Measurements from ENCODE around the gene GPX4.
A peak's percentile ranks its signal among the peaks of the same experiment; 100 is the strongest.

Gene GPX4

DNA sequence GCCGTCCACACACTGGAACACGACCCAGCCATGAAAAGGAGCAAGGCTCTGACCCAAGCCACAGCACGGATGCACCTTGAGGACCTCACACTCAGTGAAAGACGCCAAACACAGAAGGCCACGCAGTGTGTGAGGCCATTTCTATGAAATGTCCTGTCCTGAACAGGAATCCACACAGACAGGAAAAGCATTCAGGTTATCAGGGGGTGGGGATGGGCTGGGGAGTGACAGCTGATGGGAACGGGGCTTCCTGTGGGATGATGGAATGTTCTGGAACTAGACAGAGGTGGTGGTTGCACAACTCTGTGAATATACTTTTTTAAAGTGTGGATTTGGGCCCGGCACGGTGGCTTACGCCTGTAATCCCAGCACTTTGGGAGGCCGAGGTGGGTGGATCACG, 30.6 kb downstream of the GPX4 start:
- peak overlapping the region; percentile 4; the same call in 1 of the 2 replicates for H3K27ac ChIP-seq (ENCODE audit: low read length)
- no peak for ATAC-seq (ENCODE audit: insufficient read depth, low read depth)
- peaks cover 24% of the 10 kb centered on the region for H3K79me2 ChIP-seq (ENCODE audit: insufficient read depth, low read length)
- no peak overlapping the region for H3K9ac ChIP-seq (ENCODE audit: low read depth, low read length)
- no peak for TF ChIP-seq EZH2 (IDR thresholded peaks at IDR 0.05; ENCODE audit: borderline replicate concordance, low read depth, low read length, severe bottlenecking)
- TF ChIP-seq, protein P1, sequence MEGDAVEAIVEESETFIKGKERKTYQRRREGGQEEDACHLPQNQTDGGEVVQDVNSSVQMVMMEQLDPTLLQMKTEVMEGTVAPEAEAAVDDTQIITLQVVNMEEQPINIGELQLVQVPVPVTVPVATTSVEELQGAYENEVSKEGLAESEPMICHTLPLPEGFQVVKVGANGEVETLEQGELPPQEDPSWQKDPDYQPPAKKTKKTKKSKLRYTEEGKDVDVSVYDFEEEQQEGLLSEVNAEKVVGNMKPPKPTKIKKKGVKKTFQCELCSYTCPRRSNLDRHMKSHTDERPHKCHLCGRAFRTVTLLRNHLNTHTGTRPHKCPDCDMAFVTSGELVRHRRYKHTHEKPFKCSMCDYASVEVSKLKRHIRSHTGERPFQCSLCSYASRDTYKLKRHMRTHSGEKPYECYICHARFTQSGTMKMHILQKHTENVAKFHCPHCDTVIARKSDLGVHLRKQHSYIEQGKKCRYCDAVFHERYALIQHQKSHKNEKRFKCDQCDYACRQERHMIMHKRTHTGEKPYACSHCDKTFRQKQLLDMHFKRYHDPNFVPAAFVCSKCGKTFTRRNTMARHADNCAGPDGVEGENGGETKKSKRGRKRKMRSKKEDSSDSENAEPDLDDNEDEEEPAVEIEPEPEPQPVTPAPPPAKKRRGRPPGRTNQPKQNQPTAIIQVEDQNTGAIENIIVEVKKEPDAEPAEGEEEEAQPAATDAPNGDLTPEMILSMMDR (IDR thresholded peaks at IDR 0.05; ENCODE audit: borderline replicate concordance, extremely low read depth, low read length, poor library complexity, severe bottlenecking): no peak
- no peaks in the 10 kb centered on the region; the same call in 1 of the 2 replicates for H4K20me1 ChIP-seq (ENCODE audit: insufficient read depth, low read length)
- DNase-seq: no peak
- no peak overlapping the region for H2AFZ ChIP-seq (ENCODE audit: low read depth, low read length)
- no peaks in the 10 kb centered on the region; the same call in 1 of the 2 replicates for H3K36me3 ChIP-seq (ENCODE audit: insufficient read depth, low read length)
- H3K27me3 ChIP-seq (ENCODE audit: insufficient read depth, low read length, poor library complexity): no peaks in the 10 kb centered on the region
- H3K4me2 ChIP-seq (ENCODE audit: insufficient read depth, low read length): no peak overlapping the region
- H3K4me1 ChIP-seq (ENCODE audit: insufficient read depth, low read length): peaks cover 25% of the 10 kb centered on the region
- H3K9me3 ChIP-seq (ENCODE audit: insufficient read depth, low read length, severe bottlenecking): no peaks in the 10 kb centered on the region
- no peak overlapping the region for H3K4me3 ChIP-seq (ENCODE audit: low read depth in 1 of 2, low read length in 2 of 2)

GRCh38 chr19:1135454-1135853, 31.7 kb downstream of the GPX4 start:
- H3K4me2 ChIP-seq (ENCODE audit: insufficient read depth, low read length): no peak overlapping the region
- no peaks in the 10 kb centered on the region for H3K27me3 ChIP-seq (ENCODE audit: insufficient read depth, low read length, poor library complexity)
- no peak overlapping the region for H3K4me3 ChIP-seq (ENCODE audit: low read depth in 1 of 2, low read length in 2 of 2)
- H3K4me1 ChIP-seq (ENCODE audit: insufficient read depth, low read length): peaks cover 25% of the 10 kb centered on the region
- H3K36me3 ChIP-seq (ENCODE audit: insufficient read depth, low read length): no peaks in the 10 kb centered on the region; the same call in 1 of the 2 replicates
- peaks cover 14% of the 10 kb centered on the region for H3K79me2 ChIP-seq (ENCODE audit: insufficient read depth, low read length)
- no peak for ATAC-seq (ENCODE audit: insufficient read depth, low read depth)
- H3K9me3 ChIP-seq (ENCODE audit: insufficient read depth, low read length, severe bottlenecking): no peaks in the 10 kb centered on the region
- no peak overlapping the region for H3K9ac ChIP-seq (ENCODE audit: low read depth, low read length)
- no peaks in the 10 kb centered on the region for H4K20me1 ChIP-seq (ENCODE audit: insufficient read depth, low read length)
- TF ChIP-seq, protein P1 (IDR thresholded peaks at IDR 0.05; ENCODE audit: borderline replicate concordance, extremely low read depth, low read length, poor library complexity, severe bottlenecking): no peak
- TF ChIP-seq EZH2 (IDR thresholded peaks at IDR 0.05; ENCODE audit: borderline replicate concordance, low read depth, low read length, severe bottlenecking): no peak
- no peak overlapping the region for H3K27ac ChIP-seq (ENCODE audit: low read length)
- DNase-seq: no peak
- no peak overlapping the region for H2AFZ ChIP-seq (ENCODE audit: low read depth, low read length)

DNA sequence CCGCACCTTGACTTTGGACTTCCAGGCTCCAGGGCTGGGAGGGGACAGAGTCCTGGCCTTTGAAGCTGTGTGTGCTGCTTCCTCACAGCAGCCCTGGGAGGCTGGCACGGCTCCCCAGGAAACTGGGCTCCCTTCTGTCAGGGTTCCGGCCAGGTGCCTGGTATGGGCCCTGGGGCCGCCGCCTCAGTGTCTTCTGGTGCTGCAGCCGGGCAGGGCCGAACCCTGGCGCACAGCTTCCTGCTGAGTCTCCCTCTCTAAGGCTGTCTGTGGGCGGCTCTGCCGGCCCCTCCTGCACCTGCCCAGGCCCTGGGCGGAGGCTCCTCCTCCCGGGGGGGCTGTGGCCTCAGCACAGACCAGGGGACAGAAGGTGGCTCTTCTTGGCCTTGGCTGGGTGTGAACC, 32.4 kb downstream of the GPX4 start:
- DNase-seq (no peak), ATAC-seq (ENCODE audit: insufficient read depth, low read depth) (no peak)
- TF ChIP-seq EZH2 (IDR thresholded peaks at IDR 0.05; ENCODE audit: borderline replicate concordance, low read depth, low read length, severe bottlenecking): no peak
- TF ChIP-seq, protein P1 (IDR thresholded peaks at IDR 0.05; ENCODE audit: borderline replicate concordance, extremely low read depth, low read length, poor library complexity, severe bottlenecking): no peak
- Histone ChIP-seq H3K9ac (ENCODE audit: low read depth, low read length) (no peak overlapping the region), H3K9me3 (ENCODE audit: insufficient read depth, low read length, severe bottlenecking) (no peaks in the 10 kb centered on the region), H3K27ac (ENCODE audit: low read length) (no peak overlapping the region), H3K4me3 (ENCODE audit: low read depth in 1 of 2, low read length in 2 of 2) (no peak overlapping the region), H3K27me3 (ENCODE audit: insufficient read depth, low read length, poor library complexity) (no peaks in the 10 kb centered on the region), H3K36me3 (ENCODE audit: insufficient read depth, low read length) (no peaks in the 10 kb centered on the region; the same call in 1 of the 2 replicates), H2AFZ (ENCODE audit: low read depth, low read length) (no peak overlapping the region), H3K4me1 (ENCODE audit: insufficient read depth, low read length) (peaks cover 19% of the 10 kb centered on the region), H3K79me2 (ENCODE audit: insufficient read depth, low read length) (peaks cover 8% of the 10 kb centered on the region), H4K20me1 (ENCODE audit: insufficient read depth, low read length) (no peaks in the 10 kb centered on the region), H3K4me2 (ENCODE audit: insufficient read depth, low read length) (no peak overlapping the region)
